Loucy (cell line): ENCODE results near the gene SIK3.
A peak's percentile ranks its signal among the peaks of the same experiment; 100 is the strongest.

Experiments
- H2AFZ ChIP-seq: fragments of 200-600 bp; sonication (generic); 2 replicates; pipeline ENCODE4 v1.6.0; 2016; ENCODE audit warnings: antibody characterized with exemption, mild to moderate bottlenecking, low read length, moderate library complexity
- H3F3A ChIP-seq: fragments of 200-600 bp; 2 replicates; pipeline ENCODE4 v1.6.0; 2016; ENCODE audit warnings: antibody characterized with exemption, low read depth, mild to moderate bottlenecking
- H3K27me3 ChIP-seq: fragments of 200-600 bp; sonication (generic); 2 replicates; pipeline ENCODE4 v1.6.1; 2014; ENCODE audit warnings: low read length, mild to moderate bottlenecking; ENCODE audit not compliant: insufficient read depth, poor library complexity, severe bottlenecking
- H3K36me3 ChIP-seq: fragments of 200-600 bp; sonication (generic); 2 replicates; pipeline ENCODE4 v1.6.1; 2016; ENCODE audit warnings: low read length; ENCODE audit not compliant: insufficient read depth
- H3K4me1 ChIP-seq: fragments of 200-600 bp; sonication (generic); 2 replicates; pipeline ENCODE4 v1.5.1; 2014; ENCODE audit warnings: low read length, mild to moderate bottlenecking; ENCODE audit not compliant: insufficient read depth, poor library complexity, severe bottlenecking
- H3K4me2 ChIP-seq: fragments of 200-600 bp; sonication (generic); 2 replicates; pipeline ENCODE4 v1.6.0; 2014; ENCODE audit warnings: antibody characterized with exemption, low read length, low read depth, mild to moderate bottlenecking; ENCODE audit not compliant: poor library complexity, severe bottlenecking
- H3K4me3 ChIP-seq: fragments of 200-600 bp; sonication (generic); 2 replicates; pipeline ENCODE4 v1.5.1; 2014; ENCODE audit warnings: low read length, mild to moderate bottlenecking, mixed read lengths; ENCODE audit not compliant: poor library complexity, severe bottlenecking
- H3K79me2 ChIP-seq: fragments of 200-600 bp; sonication (generic); 2 replicates; pipeline ENCODE4 v1.6.1; 2014; ENCODE audit warnings: low read length; ENCODE audit not compliant: insufficient read depth
- H3K9ac ChIP-seq: fragments of 200-600 bp; sonication (generic); 2 replicates; pipeline ENCODE4 v1.6.0; 2014; ENCODE audit warnings: mild to moderate bottlenecking, low read depth, low read length, moderate library complexity; ENCODE audit not compliant: poor library complexity, severe bottlenecking
- H3K9me2 ChIP-seq: fragments of 200-600 bp; sonication (generic); replicated peaks from 2 replicates; pipeline ENCODE4 v1.6.1; 2016; ENCODE audit warnings: low read depth, low read length, mixed read lengths
- H3K9me3 ChIP-seq: fragments of 200-600 bp; sonication (generic); 2 replicates; pipeline ENCODE4 v1.6.1; 2014; ENCODE audit warnings: mild to moderate bottlenecking, antibody characterized with exemption, low read length, low read depth; ENCODE audit not compliant: insufficient read depth
- H4K20me1 ChIP-seq: fragments of 200-600 bp; sonication (generic); 2 replicates; pipeline ENCODE4 v1.6.0; 2014; ENCODE audit warnings: antibody characterized with exemption, low read length, mild to moderate bottlenecking; ENCODE audit not compliant: insufficient read depth, poor library complexity, severe bottlenecking
- EZH2phosphoT487 ChIP-seq: fragments of 200-600 bp; IDR thresholded peaks from 2 replicates; pipeline ENCODE4 v1.6.1; 2018; ENCODE audit warnings: antibody characterized with exemption, mild to moderate bottlenecking, moderate library complexity, borderline replicate concordance
- TF ChIP-seq, protein P1 (sequence below): fragments of 200-600 bp; sonication (generic); conservative IDR thresholded peaks from 2 replicates; pipeline ENCODE4 v1.5.1; 2014; ENCODE audit warnings: mild to moderate bottlenecking, antibody characterized with exemption, low read length

The SIK3 gene

GRCh38 chr11:117045196-117045595, 53.0 kb downstream of the SIK3 start:
- Histone ChIP-seq H3K79me2 (peaks cover 86% of the 10 kb centered on the region), H3K4me2 (peak overlapping the region; percentile 60), H2AFZ (no peak overlapping the region), H3K27me3 (no peaks in the 10 kb centered on the region), H3K9me2 (no peaks in the 10 kb centered on the region), H4K20me1 (peaks cover 16% of the 10 kb centered on the region), H3K4me1 (peaks cover 41% of the 10 kb centered on the region), H3K9me3 (no peaks in the 10 kb centered on the region), H3K9ac (peak overlapping the region; percentile 43), H3K36me3 (no peaks in the 10 kb centered on the region), H3F3A (0 out of 2 replicates have a peak, but pooled peaks cover 3% of the 10 kb centered on the region), H3K4me3 (peak overlapping the region; percentile 36)
- no peak for TF ChIP-seq EZH2phosphoT487
- TF ChIP-seq, protein P1, sequence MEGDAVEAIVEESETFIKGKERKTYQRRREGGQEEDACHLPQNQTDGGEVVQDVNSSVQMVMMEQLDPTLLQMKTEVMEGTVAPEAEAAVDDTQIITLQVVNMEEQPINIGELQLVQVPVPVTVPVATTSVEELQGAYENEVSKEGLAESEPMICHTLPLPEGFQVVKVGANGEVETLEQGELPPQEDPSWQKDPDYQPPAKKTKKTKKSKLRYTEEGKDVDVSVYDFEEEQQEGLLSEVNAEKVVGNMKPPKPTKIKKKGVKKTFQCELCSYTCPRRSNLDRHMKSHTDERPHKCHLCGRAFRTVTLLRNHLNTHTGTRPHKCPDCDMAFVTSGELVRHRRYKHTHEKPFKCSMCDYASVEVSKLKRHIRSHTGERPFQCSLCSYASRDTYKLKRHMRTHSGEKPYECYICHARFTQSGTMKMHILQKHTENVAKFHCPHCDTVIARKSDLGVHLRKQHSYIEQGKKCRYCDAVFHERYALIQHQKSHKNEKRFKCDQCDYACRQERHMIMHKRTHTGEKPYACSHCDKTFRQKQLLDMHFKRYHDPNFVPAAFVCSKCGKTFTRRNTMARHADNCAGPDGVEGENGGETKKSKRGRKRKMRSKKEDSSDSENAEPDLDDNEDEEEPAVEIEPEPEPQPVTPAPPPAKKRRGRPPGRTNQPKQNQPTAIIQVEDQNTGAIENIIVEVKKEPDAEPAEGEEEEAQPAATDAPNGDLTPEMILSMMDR = no peak

- H3K27me3 ChIP-seq = no peaks in the 10 kb centered on the region
- peak overlapping the region; percentile 43 for H3K9ac ChIP-seq
- TF ChIP-seq, protein P1 = no peak
- TF ChIP-seq EZH2phosphoT487 = no peak
- H3K79me2 ChIP-seq = peaks cover 88% of the 10 kb centered on the region
- H3K4me3 ChIP-seq = peak overlapping the region; percentile 36
- no peak overlapping the region for H2AFZ ChIP-seq
- H3F3A ChIP-seq = 0 out of 2 replicates have a peak, but pooled peaks cover 3% of the 10 kb centered on the region
- H3K4me2 ChIP-seq = peak overlapping the region; percentile 60
- H3K36me3 ChIP-seq = no peaks in the 10 kb centered on the region
- H3K9me2 ChIP-seq = no peaks in the 10 kb centered on the region
- no peaks in the 10 kb centered on the region for H3K9me3 ChIP-seq
- H3K4me1 ChIP-seq = peaks cover 48% of the 10 kb centered on the region
- H4K20me1 ChIP-seq = peaks cover 16% of the 10 kb centered on the region
Measured at GRCh38 chr11:117044287-117045035, 53.8 kb downstream of the SIK3 start.

GRCh38 chr11:117042689-117043088, 55.5 kb downstream of the SIK3 start:
- peaks cover 84% of the 10 kb centered on the region for H3K79me2 ChIP-seq
- TF ChIP-seq, protein P1 = no peak
- TF ChIP-seq EZH2phosphoT487 = no peak
- H3K9ac ChIP-seq = no peak overlapping the region

More at GRCh38 chr11:117042689-117043088, 55.5 kb downstream of the SIK3 start:
- peaks cover 54% of the 10 kb centered on the region for H3K4me1 ChIP-seq
- H3K27me3 ChIP-seq = no peaks in the 10 kb centered on the region
- H3K36me3 ChIP-seq = no peaks in the 10 kb centered on the region
- no peak overlapping the region for H3K4me2 ChIP-seq
- peaks cover 18% of the 10 kb centered on the region for H4K20me1 ChIP-seq
- H3K9me3 ChIP-seq = no peaks in the 10 kb centered on the region
- H3F3A ChIP-seq = peaks cover 7% of the 10 kb centered on the region; the same call in 1 of the 2 replicates
- no peaks in the 10 kb centered on the region for H3K9me2 ChIP-seq
- H3K4me3 ChIP-seq = no peak overlapping the region
- H2AFZ ChIP-seq = no peak overlapping the region
